Smooth muscle cell of the brain vasculature (primary cell): ENCODE measurements around the gene POMGNT2.

Source experiments
- DNase-seq: peaks from one replicate; pipeline ENCODE4 v3.0.0-alpha.2; 2012; ENCODE audit warnings: low read depth, low spot score

The POMGNT2 gene

DNA sequence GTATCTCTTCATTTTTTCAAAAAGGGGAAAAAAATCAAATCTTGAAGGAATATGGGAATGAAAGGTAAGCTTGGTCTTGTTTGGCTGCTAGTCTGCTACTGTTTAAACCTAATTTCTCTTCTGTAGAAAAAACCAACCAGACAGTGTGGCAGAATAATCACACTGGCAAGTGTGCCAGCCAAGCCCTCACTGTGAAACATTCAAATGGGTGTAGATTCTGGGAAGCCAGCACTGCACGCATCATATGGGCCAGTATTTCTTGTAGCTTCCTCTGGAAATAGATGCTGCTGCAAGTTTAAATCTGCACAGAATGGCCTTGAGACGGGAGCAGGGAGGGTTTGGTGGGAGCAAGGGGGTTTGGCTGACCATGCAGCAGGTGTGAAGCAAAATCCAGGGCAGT is 62.1 kb downstream of the POMGNT2 start:
- DNase-seq, result no peak

DNA sequence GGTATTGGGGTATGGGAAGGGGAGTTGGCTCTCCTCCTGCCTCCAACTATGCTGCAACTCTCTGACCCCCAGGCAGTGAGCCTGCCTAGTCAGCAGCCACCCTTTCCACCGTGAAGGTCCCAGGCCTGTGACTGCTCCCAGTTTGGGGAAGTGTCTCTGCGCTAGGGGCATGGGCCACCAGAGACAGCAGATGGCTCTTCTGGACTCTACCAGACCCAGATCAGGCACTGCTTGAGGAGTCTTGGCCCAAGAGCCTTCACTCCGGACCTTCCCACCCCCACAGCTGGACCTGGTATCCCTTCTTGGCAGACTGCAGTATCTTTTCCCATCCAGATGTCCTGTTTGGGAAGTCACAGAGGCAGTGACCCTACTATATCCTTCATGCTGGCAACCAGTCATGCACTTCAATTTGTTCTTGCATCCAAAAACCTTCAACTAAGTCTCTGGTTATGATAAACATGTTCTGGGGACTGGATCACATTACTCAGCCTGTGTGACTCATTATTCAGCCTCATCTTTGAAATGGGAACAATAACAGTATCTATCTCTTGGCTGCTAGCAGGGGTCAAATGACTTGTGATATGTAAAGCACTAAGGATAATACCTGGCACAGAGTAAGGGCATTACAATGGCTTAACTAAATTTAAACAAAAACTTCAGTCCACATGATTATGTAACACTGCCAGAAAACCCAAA is 62.7 kb downstream of the POMGNT2 start:
- no peak for DNase-seq

DNA sequence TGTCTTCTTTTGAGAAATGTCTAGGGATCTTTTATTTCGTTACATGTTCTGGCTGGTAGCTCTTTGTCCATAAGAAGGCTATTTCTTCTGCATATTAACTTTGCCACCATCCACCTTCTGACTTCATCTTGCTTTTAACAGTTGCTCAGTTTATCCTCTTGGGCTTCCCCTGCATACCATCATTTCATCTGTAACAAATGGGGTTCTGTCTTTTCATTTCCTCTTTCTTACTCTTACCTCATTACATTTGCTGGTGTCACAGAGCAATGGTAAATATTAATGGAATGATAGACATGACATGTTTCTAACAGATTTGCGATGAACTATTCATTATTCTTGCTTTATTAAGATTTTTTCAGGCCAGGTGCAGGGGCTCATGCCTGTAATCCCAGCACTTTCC is 64.4 kb downstream of the POMGNT2 start:
- DNase-seq, result no peak

DNA sequence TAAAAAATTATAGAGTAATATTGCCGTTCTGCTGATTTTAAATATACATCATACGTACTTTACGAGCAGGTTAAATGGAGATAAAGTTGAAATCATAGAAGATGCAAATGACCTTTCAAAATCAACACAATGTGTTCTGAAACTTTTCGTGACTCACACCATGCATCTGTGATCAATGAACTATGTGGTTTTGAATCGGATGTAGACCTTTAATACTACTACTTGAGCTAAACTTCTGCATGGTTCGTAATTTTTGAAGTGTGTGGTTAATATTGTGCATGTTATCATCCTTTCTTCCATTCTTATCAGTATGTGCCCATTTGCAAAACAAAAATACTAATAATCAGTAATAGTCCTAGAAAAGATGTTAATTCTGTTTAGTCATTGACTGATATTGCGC is 67.9 kb downstream of the POMGNT2 start:
- no peak for DNase-seq

DNA sequence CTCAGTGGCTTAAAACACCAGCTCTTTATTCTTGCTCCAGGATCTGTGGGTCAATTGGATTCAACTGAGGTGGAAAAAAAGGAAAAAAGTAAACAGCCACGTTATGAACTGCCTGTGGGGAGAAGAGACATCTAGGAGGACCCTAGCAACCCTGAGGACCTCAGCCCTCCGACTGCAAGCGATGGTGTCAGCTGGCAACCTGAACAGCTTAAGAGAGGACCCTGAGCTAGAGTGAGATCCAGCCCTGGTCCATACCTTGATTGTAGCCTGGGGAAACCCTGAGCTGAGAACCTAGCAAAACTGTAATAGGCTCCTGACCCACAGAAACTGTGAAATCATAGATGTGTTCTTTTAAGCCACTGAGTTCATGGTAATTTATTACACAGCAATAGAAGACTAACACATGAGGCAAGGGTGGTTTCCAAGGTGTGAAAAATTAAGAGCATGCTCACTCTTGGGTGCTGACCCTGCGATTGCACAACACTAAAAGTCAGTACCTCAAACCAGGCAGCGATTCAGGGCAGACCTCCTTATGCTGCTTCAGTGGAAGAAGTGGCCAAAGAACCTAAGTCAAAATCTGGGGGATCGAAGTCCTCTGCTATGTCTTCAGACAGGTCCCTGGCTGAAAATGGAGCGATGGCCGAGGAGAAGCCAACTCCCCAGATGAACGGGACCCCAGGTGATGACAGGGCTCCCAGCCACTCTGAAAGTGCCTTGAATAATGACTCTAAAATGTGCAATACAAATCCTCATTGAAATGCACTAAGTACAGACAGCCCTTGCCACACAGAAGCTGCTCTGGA is 69.1 kb downstream of the POMGNT2 start:
- no peak for DNase-seq

DNA sequence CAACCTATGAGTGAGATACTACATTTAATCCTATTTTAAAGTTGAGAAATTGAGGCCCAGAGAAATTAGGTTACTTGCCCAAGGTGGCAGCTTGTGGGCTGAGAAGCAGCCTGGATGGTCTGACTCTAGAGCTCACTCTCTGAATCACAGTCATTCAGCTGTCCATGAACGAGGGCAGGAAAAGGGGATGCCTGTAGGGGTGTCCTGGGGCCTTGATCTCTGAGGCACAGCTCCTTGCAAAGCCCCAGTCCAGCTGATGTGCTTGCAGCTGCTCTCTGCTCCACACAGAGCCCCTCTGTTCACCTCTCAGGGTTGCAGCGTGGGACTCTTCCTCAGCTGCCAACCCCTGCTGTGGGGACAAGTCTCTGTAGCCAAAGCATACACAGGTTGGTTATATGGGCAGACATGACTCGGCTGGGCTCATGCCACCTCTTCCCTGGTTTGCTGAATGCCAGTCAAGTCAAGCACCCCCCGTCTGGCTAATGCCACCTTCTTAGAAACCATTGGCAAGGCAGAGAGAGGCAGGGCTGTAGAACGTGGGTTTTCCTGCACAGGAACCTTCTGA is 70.0 kb downstream of the POMGNT2 start:
- DNase-seq, result no peak

DNA sequence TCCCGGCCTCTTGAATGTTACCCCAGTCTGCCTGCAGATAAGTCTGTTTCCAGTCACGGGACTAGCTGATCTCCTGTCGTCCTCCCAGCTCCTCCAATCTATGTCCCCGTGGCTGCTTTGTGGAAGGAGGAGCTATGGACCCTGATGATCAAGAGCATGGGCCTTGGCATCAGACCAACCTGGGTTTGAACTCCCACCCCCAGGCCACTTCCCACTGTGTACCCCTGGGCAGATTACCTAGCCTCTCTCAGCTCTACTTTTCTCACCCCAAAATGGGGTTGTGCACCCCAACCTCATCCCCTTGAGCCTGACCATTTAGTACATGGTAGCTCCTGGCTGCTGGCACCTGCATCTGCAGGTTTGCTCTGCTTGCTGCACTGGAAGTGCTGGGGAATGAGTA is 71.0 kb downstream of the POMGNT2 start:
- no peak for DNase-seq

DNA sequence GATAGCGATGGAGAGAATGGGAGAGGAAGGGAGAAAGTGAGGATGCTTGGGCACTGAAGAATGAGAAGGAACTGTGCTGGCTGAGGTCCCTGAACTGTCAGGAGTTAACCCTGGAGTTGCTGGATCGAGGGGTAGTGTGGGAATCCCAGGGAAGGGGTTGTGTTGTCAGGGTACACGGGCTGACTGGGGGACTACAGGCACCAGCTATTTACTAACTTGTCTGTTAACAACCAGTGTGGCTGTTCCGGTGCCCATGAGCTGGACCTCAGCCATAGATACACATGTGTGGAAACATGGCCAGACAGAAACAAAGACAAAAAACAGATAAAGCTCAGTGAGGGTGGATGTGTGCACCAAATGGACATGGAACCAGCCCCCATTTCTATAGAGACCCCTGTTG is 71.7 kb downstream of the POMGNT2 start:
- DNase-seq, result no peak

DNA sequence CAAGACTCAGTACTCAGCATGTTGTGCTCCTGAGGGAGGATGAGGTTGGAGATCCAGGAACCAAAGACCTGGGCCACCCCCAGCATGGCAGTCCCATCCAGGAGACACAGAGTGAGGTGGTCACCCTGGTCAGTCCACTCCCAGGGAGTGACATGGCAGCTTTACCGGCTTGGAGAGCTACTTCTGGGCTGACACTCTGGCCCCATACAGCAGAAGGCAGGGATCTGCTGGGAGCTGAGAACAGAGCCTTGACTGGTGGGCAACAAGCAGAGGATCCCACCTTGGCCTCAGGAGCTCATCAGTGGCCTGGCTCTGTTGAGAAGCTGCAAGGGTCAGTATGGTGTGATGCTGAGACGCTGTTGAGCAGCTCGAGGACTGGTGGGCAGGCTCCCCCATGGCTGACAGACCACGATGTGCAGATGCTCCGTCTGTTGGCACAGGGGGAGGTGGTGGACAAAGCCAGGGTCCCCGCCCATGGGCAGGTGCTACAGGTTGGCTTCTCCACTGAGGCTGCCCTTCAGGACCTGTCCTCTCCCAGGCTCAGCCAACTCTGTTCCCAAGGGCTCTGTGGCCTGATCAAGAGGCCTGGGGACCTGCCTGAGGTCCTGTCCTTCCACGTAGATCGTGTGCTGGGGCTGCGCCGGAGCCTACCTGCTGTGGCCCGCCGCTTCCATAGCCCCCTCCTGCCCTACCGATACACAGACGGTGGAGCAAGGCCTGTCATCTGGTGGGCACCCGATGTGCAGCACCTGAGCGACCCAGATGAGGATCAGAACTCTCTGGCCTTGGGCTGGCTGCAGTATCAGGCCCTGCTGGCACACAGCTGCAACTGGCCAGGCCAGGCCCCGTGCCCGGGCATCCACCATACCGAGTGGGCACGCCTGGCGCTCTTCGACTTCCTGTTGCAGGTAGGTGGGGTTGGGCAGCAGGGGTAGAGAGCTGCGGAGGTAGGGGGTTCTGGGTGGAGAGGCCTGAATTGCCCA is 72.9 kb downstream of the POMGNT2 start:
- no peak for DNase-seq

DNA sequence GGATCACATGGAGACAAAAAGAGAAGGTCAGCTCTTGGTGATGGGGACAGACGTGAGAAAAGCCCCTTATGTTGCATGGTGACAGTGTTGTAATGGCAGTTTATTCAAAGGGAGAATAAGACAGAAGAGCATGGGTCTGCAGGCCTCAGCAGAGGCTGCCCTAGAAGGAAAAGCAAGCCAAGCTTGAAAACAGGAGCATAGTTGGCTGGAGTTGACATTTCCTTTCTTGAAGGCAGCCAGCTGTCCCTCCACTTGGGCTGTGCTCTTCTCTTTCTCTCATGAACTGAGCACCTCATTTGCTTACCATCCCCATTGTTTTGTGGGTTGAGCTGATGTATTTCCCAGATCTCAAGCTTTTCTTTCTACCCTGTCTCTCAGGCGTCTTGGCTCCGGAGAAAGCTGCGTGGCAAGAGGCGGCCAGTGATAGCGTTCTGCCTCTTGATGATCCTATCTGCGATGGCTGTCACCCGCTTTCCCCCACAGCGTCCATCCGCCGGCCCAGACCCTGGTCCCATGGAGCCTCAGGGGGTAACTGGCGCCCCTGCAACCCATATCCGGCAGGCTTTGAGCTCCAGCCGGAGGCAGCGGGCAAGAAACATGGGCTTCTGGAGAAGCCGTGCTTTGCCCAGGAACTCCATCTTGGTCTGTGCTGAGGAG is 73.9 kb downstream of the POMGNT2 start:
- DNase-seq, result no peak

DNA sequence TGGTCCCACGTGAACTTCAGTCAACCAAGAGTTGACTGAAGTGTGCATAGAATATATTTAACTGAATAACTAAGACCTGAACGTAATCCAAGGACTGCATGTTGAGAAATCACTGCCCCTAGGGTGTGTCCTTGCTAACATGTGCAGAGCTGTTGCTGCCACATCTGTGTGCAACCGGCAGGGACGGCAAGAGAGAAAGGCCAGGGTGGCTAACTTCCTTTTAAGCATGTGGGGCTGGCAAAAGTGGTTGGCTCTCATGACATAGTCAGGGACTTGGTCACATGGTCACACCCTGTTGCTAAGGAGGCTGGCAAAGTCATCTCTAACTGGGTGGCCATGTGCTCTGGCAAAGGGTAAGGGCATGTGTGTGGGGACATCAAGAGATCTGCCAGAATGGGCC is 74.4 kb downstream of the POMGNT2 start:
- DNase-seq, result no peak

DNA sequence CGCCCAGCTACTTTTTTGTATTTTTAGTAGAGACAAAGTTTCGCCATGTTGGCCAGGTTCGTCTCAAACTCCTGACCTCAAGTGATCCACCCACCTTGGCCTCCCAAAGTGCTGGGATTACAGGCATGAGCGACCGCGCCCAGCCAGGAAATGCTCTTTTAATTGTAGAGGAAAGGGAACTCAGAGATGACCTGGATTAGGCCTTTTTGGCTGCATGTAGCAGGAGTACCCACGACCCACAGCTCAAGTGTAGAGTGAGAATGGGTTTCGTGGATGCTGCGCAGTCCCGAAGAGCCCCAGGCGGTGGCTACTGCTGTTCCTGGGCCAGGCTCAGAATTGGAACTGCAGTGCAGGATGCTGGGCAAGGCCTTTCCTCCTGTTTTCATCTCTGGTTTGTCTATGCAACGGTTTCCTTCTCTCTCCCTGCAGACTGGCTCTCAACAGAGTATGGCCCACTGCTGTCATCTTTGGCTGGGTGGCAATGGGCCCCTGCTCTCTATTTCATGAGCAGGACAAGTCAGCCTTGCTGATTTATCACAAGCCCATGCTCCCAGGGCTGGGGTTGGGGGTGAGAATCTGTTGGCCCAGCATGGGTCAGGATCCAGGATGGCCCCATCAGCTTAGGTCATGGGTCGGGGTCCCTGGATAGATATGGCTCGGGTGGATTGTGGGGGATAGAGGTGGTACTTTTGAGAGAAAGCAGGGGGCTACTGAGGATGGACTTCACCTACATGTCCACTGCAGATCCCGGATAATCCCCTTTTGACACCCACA is 75.5 kb downstream of the POMGNT2 start:
- DNase-seq, result no peak
